H9 (cell line): ENCODE measurements around the gene ODAD2. TPM values are rescaled to one million over a fixed set of nuclear protein-coding genes. Genes with fewer than 3 reads are reported as not detected.

ENCODE experiments used
- DNase-seq: peaks from one replicate; pipeline ENCODE4 v3.0.0-alpha.2; 2017
- H2AFZ ChIP-seq: one replicate; pipeline ENCODE4 v1.6.1; 2013; ENCODE audit warnings: mild to moderate bottlenecking, low read length, control low read depth, moderate library complexity
- H2AK5ac ChIP-seq: 2 replicates; pipeline ENCODE4 v1.6.1; 2013; ENCODE audit warnings: low read length, control low read depth, mixed read lengths; ENCODE audit not compliant: insufficient read length
- H2BK120ac ChIP-seq: one replicate; pipeline ENCODE4 v1.6.1; 2013; ENCODE audit warnings: low read depth, mild to moderate bottlenecking, low read length, control low read depth, inconsistent platforms; ENCODE audit not compliant: poor library complexity, severe bottlenecking
- H2BK12ac ChIP-seq: 2 replicates; pipeline ENCODE4 v1.6.1; 2013; ENCODE audit warnings: low read length, control low read depth, mixed read lengths, low read depth; ENCODE audit not compliant: insufficient read length
- H2BK15ac ChIP-seq: 2 replicates; pipeline ENCODE4 v1.6.1; 2013; ENCODE audit warnings: low read depth, low read length, control low read depth
- H2BK20ac ChIP-seq: one replicate; pipeline ENCODE4 v1.6.1; 2013; ENCODE audit warnings: low read depth, mild to moderate bottlenecking, low read length, control low read depth, inconsistent platforms; ENCODE audit not compliant: poor library complexity, severe bottlenecking
- H2BK5ac ChIP-seq: 2 replicates; pipeline ENCODE4 v1.6.1; 2013; ENCODE audit warnings: low read length, control low read depth, mixed read lengths; ENCODE audit not compliant: insufficient read length
- H3K14ac ChIP-seq: 2 replicates; pipeline ENCODE4 v1.6.1; 2013; ENCODE audit warnings: low read length, control low read depth; ENCODE audit not compliant: insufficient read depth
- H3K18ac ChIP-seq: 2 replicates; pipeline ENCODE4 v1.6.1; 2013; ENCODE audit warnings: low read depth, mild to moderate bottlenecking, mixed read lengths, low read length, control low read depth; ENCODE audit not compliant: insufficient read length
- H3K23ac ChIP-seq: 2 replicates; pipeline ENCODE4 v1.6.1; 2013; ENCODE audit warnings: low read length, control low read depth, mixed read lengths, low read depth; ENCODE audit not compliant: insufficient read length
- H3K23me2 ChIP-seq: 2 replicates; pipeline ENCODE4 v1.6.1; 2013; ENCODE audit warnings: low read depth, mild to moderate bottlenecking, mixed read lengths, low read length, control low read depth; ENCODE audit not compliant: insufficient read length, poor library complexity, severe bottlenecking
- H3K27ac ChIP-seq: 2 replicates; pipeline ENCODE4 v1.5.1; 2013; ENCODE audit warnings: low read length, control low read depth, mixed read lengths, low read depth; ENCODE audit not compliant: insufficient read length
- H3K27me3 ChIP-seq: 2 replicates; pipeline ENCODE4 v1.6.1; 2013; ENCODE audit warnings: low read length, control low read depth, inconsistent platforms; ENCODE audit not compliant: insufficient read depth
- H3K4ac ChIP-seq: 2 replicates; pipeline ENCODE4 v1.6.1; 2013; ENCODE audit warnings: low read depth, mild to moderate bottlenecking, control low read depth, inconsistent platforms, low read length, moderate library complexity
- H3K4me1 ChIP-seq: 2 replicates; pipeline ENCODE4 v1.6.1; 2013; ENCODE audit warnings: low read length, control low read depth, inconsistent platforms; ENCODE audit not compliant: insufficient read depth
- H3K4me2 ChIP-seq: 2 replicates; pipeline ENCODE4 v1.6.1; 2013; ENCODE audit warnings: low read length, control low read depth, mixed read lengths; ENCODE audit not compliant: insufficient read length, insufficient read depth
- H3K56ac ChIP-seq: 2 replicates; pipeline ENCODE4 v1.6.1; 2013; ENCODE audit warnings: low read depth, mild to moderate bottlenecking, mixed read lengths, low read length, control low read depth; ENCODE audit not compliant: insufficient read length
- H3K79me1 ChIP-seq: 2 replicates; pipeline ENCODE4 v1.6.1; 2013; ENCODE audit warnings: low read depth, mild to moderate bottlenecking, moderate library complexity, low read length, control low read depth, inconsistent platforms; ENCODE audit not compliant: insufficient read depth, poor library complexity, severe bottlenecking
- H3K79me2 ChIP-seq: 2 replicates; pipeline ENCODE4 v1.6.1; 2013; ENCODE audit warnings: low read length, control low read depth, inconsistent platforms; ENCODE audit not compliant: insufficient read depth
- H3K9ac ChIP-seq: 2 replicates; pipeline ENCODE4 v1.6.1; 2013; ENCODE audit warnings: low read length, control low read depth, mixed read lengths; ENCODE audit not compliant: insufficient read length; ENCODE audit errors: extremely low read depth
- H3K9me3 ChIP-seq: one replicate; pipeline ENCODE4 v1.6.1; 2013; ENCODE audit warnings: low read depth, low read length, inconsistent platforms; ENCODE audit not compliant: control insufficient read depth
- H3T11ph ChIP-seq: one replicate; pipeline ENCODE4 v1.6.1; 2013; ENCODE audit warnings: mild to moderate bottlenecking, low read length, control low read depth, inconsistent platforms
- H4K20me1 ChIP-seq: one replicate; pipeline ENCODE4 v1.6.1; 2013; ENCODE audit not compliant: control insufficient read depth, insufficient read length, insufficient read depth
- H4K5ac ChIP-seq: 2 replicates; pipeline ENCODE4 v1.6.1; 2013; ENCODE audit warnings: low read depth, mild to moderate bottlenecking, mixed read lengths, low read length, control low read depth; ENCODE audit not compliant: insufficient read length
- H4K8ac ChIP-seq: replicated peaks from 2 replicates; pipeline ENCODE4 v1.6.1; 2013; ENCODE audit warnings: low read length, control low read depth, mixed read lengths, low read depth; ENCODE audit not compliant: insufficient read length
- H4K91ac ChIP-seq: 2 replicates; pipeline ENCODE4 v1.6.1; 2013; ENCODE audit warnings: low read depth, mild to moderate bottlenecking, moderate library complexity, mixed read lengths, low read length, control low read depth; ENCODE audit not compliant: insufficient read length
- H3K27ac Mint-ChIP-seq, 3 experiments: 2 replicates in 2 of 3; 3 replicates in 1 of 3; pipeline ENCODE4 v1.8.0; 2020 to 2021; ENCODE audit warnings: mixed read lengths in 3 of 3, mild to moderate bottlenecking in 1 of 3, moderate library complexity in 1 of 3
- H3K27me3 Mint-ChIP-seq: 2 replicates; pipeline ENCODE4 v1.8.0; 2021; ENCODE audit warnings: low read depth, mild to moderate bottlenecking, moderate library complexity, mixed read lengths
- H3K36me3 Mint-ChIP-seq, 3 experiments: 2 replicates in 2 of 3; 3 replicates in 1 of 3; pipeline ENCODE4 v1.8.0; 2020 to 2021; ENCODE audit warnings: low read depth in 3 of 3, mixed read lengths in 3 of 3; ENCODE audit not compliant: insufficient read depth in 1 of 3
- H3K4me1 Mint-ChIP-seq, 2 experiments: 2 replicates each; pipeline ENCODE4 v1.8.0; 2020; ENCODE audit warnings: mixed read lengths in 2 of 2
- H3K4me3 Mint-ChIP-seq, 2 experiments: 2 replicates in 1 of 2; 3 replicates in 1 of 2; pipeline ENCODE4 v1.8.0; 2020 to 2021; ENCODE audit warnings: mild to moderate bottlenecking in 2 of 2, mixed read lengths in 2 of 2, moderate library complexity in 1 of 2
- H3K9me3 Mint-ChIP-seq, 2 experiments: 2 replicates in 1 of 2; 3 replicates in 1 of 2; pipeline ENCODE4 v1.8.0; 2020; ENCODE audit warnings: mild to moderate bottlenecking in 2 of 2, mixed read lengths in 2 of 2, moderate library complexity in 1 of 2
- WGBS: extraction: QIAGEN DNeasy Blood & Tissue Kit; methylation state at CpG from one replicate; pipeline ENCODE4 v1.1.7; 2013; ENCODE audit warnings: missing lambda C conversion rate, low lambda C conversion rate, mixed read lengths; ENCODE audit not compliant: insufficient read length; ENCODE audit errors: extremely low coverage; 5-methylcytosine and 5-hydroxymethylcytosine counted together
- total RNA-seq: library from RNA; stranded (reverse); gene quantifications from 2 replicates; pipeline ENCODE4 v1.2.1, GENCODE V29; 2021
- TF ChIP-seq, protein P1 (sequence below): fragments of 200-600 bp; sonication (generic); conservative IDR thresholded peaks from 3 replicates; pipeline ENCODE4 v1.8.0; 2021; ENCODE audit warnings: antibody characterized with exemption, mild to moderate bottlenecking

ODAD2 gene
- total RNA-seq, 1 experiment from 2014 or later = 4.5 TPM

GRCh38 chr10:27986821-27987220 is 12.1 kb downstream of the ODAD2 start:
- Histone ChIP-seq H3K56ac (no peak overlapping the region), H3K4me1 (no peaks in the 10 kb centered on the region), H3K23ac (no peak overlapping the region), H3K79me2 (no peaks in the 10 kb centered on the region), H3K18ac (no peak overlapping the region), H3K23me2 (no peaks in the 10 kb centered on the region), H3K9me3 (no peaks in the 10 kb centered on the region), H3K27me3 (no peaks in the 10 kb centered on the region), H3K4ac (no peak overlapping the region), H4K20me1 (no peaks in the 10 kb centered on the region), H2BK15ac (no peak overlapping the region), H2BK120ac (no peak overlapping the region), H2BK20ac (no peak overlapping the region), H4K91ac (no peak overlapping the region), H3T11ph (no peak overlapping the region), H3K27ac (no peak overlapping the region), H4K8ac (no peak overlapping the region), H2BK12ac (no peak overlapping the region), H3K79me1 (no peaks in the 10 kb centered on the region), H3K9ac (no peak overlapping the region), H2BK5ac (no peak overlapping the region), H4K5ac (no peak overlapping the region), H2AK5ac (no peak overlapping the region), H3K14ac (no peak overlapping the region), H3K4me2 (no peak overlapping the region), H2AFZ (no peak overlapping the region)
- Mint-ChIP-seq H3K4me1 (no peaks in the 10 kb centered on the region; a peak in 1 of 4 replicates), H3K27ac (no peak overlapping the region), H3K27me3 (no peaks in the 10 kb centered on the region), H3K4me3 (no peak overlapping the region), H3K9me3 (no peaks in the 10 kb centered on the region), H3K36me3 (no peaks in the 10 kb centered on the region)
- TF ChIP-seq, protein P1, sequence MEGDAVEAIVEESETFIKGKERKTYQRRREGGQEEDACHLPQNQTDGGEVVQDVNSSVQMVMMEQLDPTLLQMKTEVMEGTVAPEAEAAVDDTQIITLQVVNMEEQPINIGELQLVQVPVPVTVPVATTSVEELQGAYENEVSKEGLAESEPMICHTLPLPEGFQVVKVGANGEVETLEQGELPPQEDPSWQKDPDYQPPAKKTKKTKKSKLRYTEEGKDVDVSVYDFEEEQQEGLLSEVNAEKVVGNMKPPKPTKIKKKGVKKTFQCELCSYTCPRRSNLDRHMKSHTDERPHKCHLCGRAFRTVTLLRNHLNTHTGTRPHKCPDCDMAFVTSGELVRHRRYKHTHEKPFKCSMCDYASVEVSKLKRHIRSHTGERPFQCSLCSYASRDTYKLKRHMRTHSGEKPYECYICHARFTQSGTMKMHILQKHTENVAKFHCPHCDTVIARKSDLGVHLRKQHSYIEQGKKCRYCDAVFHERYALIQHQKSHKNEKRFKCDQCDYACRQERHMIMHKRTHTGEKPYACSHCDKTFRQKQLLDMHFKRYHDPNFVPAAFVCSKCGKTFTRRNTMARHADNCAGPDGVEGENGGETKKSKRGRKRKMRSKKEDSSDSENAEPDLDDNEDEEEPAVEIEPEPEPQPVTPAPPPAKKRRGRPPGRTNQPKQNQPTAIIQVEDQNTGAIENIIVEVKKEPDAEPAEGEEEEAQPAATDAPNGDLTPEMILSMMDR = no peak
- no CpG with 5 or more reads among the region's 1 CpG for WGBS
- no peak for DNase-seq
